NCI-H1436 (cell line): Measurements from ENCODE around the gene ELOB.

Experiments
- DNase-seq: peaks from one replicate; lab custom pipeline; 2025; lab: John Stamatoyannopoulos, UW

Gene ELOB

DNA sequence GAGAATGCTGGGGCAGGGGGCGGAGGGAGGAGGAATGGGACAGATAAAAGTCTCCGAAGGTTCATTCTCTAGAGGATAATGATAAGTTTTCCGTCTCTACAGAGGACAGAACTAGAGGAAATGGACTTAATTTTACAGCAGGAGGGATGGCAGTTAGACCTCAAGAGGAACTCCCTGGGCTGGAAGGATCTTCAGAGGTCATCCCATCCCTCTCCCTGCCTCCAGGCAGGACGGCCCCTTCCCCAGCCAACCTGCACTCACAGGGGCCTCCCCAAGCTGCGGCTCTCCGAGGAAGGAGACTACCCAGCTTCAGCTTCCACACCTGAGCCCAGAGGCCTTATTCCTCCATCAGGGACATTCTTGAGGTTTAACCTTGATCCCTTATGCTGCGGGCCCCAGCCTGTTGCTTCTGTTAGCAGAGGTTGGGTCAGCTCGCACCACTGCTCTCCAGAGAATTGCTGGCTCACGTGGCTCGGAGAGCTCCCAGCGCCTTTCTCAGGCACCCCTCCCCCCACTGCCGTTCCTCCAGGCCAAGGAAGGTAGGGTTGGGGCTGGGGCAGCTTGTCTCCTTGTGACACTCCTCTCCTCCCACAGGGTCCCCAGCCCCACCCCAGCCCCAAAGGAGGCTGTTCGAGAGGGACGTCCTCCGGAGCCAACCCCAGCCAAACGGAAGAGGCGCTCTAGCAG, 8.5 kb downstream of the ELOB start:
- no peak for DNase-seq

DNA sequence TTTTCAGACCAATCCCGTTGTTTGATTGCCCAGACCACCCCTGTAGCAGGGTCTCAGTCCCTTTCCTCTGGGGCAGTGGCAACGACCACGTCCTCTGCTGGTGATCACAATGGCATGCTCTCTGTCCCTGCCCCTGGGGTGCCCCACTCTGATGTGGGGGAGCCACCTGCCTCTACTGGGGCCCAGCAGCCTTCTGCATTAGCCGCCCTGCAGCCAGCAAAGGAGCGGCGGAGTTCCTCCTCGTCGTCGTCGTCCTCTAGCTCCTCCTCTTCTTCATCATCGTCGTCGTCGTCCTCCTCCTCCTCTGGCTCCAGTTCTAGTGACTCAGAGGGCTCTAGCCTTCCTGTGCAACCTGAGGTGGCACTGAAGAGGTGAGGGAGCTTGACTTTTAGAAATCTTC, 9.2 kb downstream of the ELOB start:
- DNase-seq: no peak

DNA sequence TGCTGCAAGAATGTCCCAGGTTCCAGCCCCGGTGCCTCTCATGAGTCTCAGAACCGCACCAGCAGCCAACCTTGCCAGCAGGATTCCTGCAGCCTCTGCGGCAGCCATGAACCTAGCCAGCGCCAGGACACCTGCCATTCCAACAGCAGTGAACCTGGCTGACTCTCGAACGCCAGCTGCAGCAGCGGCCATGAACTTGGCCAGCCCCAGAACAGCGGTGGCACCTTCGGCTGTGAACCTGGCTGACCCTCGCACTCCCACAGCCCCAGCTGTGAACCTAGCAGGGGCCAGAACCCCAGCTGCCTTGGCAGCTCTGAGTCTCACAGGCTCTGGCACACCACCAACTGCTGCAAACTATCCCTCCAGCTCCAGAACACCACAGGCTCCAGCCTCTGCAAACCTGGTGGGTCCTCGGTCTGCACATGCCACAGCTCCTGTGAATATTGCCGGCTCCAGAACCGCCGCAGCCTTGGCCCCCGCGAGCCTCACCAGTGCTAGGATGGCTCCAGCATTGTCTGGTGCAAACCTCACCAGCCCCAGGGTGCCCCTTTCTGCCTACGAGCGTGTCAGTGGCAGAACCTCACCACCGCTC, 9.8 kb downstream of the ELOB start:
- DNase-seq: no peak

DNA sequence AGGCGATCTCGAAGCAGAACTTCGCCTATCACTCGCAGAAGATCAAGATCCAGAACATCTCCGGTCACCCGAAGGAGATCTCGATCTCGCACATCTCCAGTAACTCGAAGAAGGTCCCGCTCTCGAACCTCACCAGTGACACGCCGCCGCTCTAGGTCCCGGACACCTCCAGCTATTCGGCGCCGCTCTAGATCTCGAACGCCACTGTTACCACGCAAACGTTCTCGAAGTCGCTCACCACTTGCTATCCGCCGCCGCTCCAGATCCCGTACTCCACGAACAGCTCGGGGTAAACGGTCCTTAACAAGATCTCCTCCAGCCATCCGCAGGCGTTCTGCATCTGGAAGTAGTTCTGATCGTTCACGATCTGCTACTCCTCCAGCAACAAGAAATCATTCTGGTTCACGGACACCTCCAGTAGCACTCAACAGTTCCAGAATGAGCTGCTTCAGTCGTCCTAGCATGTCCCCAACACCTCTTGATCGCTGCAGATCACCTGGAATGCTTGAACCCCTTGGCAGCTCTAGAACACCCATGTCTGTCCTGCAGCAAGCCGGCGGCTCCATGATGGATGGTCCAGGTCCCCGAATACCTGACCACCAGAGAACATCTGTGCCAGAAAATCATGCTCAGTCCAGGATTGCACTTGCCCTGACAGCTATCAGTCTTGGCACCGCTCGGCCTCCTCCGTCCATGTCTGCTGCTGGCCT, 10.5 kb downstream of the ELOB start:
- DNase-seq: no peak

DNA sequence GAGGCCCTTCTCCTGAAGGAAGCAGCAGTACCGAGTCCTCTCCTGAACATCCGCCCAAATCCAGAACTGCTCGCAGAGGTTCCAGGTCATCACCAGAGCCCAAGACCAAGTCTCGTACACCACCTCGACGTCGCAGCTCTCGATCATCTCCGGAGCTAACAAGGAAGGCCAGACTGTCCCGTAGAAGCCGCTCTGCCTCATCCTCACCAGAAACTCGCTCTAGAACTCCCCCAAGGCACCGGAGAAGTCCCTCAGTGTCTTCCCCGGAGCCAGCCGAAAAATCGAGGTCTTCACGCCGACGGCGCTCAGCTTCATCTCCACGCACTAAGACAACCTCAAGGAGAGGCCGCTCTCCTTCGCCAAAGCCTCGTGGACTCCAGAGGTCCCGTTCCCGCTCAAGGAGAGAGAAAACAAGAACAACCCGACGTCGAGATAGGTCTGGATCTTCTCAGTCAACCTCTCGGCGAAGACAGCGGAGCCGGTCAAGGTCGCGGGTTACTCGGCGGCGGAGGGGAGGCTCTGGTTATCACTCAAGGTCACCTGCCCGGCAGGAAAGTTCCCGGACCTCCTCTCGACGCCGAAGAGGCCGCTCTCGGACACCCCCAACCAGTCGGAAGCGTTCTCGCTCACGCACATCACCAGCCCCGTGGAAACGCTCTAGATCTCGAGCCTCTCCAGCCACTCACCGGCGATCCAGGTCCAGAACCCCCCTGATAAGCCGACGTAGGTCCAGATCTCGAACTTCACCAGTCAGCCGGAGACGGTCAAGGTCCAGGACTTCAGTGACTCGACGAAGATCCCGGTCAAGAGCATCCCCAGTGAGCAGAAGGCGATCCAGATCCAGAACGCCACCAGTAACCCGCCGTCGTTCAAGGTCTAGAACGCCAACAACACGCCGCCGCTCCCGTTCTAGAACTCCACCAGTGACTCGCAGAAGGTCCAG, 11.3 kb downstream of the ELOB start:
- no peak for DNase-seq

DNA sequence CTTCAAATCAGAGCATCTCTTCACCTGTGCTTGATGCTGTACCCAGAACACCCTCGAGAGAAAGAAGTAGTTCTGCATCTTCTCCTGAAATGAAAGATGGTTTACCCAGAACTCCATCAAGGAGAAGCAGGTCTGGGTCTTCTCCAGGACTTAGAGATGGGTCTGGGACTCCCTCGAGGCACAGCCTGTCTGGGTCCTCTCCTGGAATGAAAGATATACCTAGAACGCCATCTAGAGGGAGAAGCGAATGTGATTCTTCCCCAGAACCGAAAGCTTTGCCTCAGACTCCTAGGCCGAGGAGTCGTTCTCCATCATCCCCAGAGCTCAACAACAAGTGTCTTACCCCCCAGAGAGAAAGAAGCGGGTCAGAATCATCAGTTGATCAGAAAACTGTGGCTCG, 12.4 kb downstream of the ELOB start:
- no peak for DNase-seq

DNA sequence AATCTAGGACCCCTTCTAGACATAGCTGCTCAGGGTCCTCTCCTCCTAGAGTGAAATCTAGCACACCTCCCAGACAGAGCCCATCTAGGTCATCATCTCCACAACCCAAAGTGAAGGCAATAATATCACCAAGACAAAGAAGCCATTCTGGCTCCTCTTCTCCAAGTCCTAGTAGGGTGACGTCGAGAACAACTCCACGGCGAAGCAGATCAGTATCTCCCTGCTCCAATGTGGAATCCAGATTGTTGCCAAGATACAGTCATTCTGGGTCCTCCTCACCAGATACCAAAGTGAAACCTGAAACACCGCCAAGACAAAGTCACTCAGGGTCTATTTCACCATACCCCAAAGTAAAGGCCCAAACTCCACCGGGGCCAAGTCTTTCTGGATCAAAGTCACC, 13.9 kb downstream of the ELOB start:
- no peak for DNase-seq

DNA sequence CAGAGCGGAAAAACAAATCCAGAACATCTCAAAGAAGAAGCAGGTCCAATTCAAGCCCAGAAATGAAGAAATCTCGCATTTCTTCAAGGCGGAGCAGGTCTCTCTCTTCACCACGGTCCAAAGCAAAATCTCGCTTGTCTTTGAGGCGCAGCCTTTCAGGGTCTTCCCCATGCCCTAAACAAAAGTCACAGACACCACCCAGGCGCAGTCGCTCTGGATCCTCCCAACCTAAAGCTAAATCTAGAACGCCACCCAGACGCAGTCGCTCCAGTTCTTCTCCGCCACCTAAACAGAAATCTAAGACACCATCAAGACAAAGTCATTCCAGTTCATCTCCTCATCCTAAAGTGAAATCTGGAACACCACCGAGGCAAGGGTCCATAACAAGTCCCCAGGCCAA, 14.4 kb downstream of the ELOB start:
- DNase-seq: no peak

DNA sequence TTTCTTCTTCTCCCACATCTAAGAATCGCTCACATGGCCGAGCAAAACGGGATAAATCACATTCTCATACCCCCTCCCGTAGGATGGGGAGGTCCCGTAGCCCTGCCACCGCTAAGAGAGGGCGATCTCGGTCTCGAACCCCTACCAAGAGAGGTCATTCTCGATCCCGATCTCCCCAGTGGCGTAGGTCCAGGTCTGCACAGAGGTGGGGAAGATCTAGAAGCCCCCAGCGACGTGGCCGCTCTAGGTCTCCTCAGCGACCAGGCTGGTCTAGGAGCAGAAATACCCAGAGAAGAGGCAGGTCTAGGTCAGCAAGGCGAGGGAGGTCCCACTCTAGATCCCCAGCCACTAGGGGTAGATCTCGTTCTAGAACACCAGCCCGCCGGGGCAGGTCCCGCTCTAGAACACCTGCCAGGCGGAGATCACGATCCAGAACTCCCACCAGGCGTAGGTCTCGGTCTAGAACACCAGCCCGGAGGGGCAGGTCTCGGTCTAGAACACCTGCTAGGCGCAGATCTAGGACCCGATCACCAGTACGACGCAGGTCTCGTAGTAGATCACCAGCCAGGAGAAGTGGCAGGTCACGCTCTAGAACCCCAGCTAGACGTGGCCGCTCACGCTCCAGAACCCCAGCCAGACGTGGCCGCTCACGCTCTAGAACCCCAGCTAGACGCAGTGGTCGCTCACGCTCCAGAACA, 15.0 kb downstream of the ELOB start:
- DNase-seq: no peak

DNA sequence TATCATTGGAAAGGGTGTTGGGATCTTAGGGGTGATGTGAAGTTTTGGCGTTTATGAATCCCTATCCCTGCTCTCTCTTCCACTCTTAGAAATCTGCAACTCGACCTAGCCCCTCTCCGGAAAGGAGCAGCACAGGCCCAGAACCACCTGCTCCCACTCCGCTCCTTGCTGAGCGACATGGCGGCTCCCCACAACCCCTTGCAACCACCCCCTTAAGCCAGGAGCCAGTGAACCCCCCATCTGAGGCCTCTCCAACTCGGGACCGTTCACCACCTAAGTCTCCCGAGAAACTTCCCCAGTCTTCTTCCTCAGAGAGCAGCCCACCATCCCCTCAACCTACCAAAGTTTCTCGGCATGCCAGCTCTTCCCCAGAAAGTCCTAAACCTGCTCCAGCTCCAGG, 15.6 kb downstream of the ELOB start:
- no peak for DNase-seq

DNA sequence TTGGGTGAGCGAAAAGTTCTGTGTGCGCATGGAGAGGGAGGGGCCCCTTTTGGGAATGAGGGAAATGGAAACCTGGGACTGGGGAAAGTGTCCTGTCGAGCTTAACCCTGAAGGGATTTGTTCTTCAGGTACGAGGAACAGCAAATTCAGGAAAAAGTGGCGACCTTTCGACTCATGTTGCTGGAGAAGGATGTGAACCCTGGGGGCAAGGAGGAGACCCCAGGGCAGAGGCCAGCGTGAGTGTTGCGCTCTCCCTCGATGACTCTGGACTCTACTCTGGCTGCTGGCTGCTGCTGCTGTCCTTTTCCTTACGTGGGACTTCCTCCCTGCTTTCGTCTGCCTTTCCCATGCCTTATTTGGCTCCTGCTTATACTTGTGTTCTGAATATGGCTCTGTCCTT, 19.7 kb downstream of the ELOB start:
- DNase-seq: no peak

DNA sequence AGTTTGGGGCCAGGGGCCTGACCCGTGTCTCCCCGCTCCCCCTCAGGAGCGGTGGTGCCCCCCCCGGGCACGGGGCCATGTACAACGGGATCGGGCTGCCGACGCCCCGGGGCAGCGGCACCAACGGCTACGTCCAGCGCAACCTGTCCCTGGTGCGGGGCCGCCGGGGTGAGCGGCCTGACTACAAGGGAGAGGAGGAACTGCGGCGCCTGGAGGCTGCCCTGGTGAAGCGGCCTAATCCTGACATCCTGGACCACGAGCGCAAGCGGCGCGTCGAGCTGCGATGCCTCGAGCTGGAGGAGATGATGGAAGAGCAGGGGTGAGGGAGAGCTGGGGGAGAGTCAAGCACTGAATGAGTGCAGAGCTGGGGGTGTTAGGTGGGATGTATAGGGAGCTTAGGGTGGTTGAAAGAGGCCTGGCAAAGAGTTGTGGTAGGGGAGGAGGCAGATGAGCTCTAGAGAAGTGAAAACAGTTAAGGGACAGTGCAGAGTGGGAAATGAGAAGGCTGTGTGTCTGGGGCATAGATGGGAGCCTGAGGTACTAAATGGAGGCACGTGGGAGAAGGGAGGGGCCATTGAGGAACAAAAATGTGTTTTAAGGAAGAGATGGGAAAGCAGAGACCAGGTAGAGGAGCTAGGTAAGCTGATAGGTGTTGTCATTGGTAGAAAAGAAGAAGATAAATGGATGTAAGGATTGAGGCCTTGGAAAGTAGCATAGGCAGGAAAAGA, 20.6 kb downstream of the ELOB start:
- no peak for DNase-seq

DNA sequence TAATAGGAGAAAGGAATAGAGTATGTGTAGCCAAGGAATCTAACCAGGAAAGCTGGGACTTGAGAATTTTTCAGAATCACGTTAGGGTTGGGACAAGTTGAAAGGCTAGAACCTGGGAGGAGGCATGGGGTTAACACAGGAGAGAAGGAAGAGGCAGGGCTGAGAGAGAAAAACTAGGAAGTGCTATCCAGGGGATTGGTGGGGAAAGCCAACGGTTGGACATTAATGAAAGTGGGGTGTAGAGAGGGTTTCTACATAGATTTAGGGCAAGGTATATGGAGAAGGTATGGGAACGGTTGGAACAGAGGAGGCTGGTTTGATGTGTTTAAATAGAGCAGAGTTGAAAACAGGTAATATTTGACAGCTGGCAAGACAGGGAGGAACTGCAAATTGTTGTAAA, 21.9 kb downstream of the ELOB start:
- DNase-seq: no peak

DNA sequence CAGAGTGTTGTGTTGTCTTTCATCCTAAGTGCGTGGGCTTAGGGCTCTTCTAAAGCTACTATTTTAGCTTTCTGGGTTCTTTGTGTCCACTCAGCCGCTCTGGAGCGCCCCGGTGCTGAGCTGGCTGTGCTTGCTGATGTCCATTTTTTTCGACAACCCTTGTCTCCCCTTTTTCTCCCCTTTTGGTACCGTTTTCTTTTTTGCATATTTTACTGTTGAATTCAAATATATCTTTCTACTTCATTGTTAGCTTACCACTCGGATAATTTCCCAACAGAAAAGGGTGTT, 23.4 kb downstream of the ELOB start:
- no peak for DNase-seq

DNA sequence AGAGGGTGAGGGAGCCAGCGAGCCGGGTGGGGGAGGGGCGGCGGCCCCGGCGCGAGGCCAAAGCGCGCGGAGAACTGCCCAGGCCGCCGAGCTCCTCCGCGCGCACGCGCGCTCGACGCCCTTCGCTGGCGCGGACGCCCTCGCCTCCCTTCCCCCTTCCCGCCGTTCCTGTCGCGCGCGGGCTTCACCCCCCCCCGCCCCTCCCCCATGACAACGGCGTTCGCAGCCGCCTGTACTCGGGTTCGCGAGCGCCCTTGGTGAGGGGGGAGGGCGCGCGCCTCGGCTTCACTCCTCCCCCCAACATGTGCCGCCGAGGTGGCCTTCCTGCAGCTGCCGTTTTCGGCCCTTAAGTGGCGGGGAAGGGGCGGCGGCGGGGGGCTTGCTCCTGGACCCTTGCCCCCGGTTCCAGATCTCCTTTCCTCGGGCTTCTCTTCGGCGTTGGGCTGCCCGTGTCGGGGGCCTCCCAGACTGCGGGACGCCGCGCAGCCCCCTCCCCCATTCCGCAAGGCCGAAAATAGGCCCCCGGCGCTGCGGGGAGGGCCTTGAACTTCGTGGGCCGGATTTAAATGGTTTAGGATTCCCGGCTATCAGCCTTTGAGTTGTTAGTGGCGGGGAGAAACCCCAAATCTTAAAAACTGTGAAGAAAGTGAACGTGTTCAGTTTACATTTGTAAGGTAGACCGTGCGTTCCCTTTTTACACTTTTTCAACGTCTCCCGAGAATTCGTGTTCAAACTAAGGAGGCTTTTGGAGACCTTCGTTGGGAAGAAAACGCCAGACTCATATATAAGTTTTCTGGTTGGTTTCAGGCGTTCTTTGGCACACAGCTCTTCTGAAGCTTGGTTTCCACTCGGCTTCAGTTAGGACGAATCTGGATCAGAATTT, 24.0 kb downstream of the ELOB start:
- peak; percentile 66 for DNase-seq

DNA sequence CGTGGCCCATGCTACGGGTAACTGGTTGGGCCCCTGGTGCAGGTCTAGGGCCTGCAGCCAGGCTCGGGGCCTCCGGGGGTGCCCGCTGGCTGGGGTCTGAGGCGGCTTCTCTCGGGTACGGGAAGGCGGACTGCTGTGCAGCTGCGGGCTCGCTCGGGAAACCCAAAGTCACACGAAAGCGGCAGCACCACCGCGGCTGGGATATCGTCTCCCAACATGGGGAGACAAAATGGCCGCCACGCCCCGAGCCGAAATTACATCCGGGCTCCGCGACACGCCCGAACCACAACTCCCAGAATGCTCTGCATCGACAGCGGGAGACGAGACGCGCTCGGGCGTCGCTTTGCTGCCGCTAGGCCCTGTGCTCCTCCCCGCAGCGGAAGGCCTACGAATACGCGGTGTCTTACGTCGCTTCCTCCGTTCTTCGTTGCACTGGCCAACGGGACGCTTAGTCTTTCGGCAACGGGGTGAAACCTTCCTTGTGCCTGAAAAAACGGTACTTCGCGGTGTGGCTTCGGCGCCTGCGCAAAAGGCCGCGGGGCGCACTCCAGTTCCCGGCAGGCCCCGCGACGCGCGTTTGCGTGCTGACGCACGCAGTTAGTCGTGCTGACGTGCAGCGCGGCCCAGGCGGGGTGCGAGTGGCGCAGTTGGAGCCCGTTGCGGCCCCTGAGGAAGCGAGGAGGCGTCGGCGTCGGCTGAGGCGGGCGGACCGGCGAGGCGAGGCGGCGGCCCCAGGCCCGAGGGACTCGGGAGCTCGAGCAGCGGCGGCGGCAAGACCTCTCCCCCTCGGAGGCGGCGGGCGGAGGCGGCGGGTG, 24.8 kb downstream of the ELOB start, which contains the start of gene SRRM2:
SRRM2 (plus strand) TSS at position 604 of the 815 bp plus-strand sequence. CDS start 3,727 bp downstream, outside the sequence.
- peak; percentile 92 for DNase-seq

DNA sequence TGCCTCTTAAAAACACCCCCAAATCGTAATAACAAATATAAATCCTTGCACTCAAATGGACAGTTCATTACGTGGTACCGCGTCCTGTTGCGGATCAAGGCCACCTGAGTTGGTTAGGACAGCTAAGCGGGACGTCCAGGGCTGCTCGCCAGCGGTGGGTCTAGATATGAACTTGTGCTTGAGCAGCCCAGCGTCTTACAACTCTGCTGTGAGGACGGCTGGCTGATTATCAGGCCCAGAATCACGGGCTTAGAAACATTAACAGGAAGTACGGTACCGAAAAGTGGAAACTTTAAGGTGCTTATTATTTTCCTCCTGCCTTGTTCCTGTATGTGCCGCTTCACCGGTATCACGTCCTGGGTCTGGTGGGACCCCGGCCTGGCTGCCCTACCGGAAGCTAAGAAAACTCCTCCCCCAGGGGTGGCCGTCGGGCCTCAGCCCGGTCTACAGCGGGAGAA, 25.5 kb downstream of the ELOB start:
- DNase-seq: peak; percentile 71

DNA sequence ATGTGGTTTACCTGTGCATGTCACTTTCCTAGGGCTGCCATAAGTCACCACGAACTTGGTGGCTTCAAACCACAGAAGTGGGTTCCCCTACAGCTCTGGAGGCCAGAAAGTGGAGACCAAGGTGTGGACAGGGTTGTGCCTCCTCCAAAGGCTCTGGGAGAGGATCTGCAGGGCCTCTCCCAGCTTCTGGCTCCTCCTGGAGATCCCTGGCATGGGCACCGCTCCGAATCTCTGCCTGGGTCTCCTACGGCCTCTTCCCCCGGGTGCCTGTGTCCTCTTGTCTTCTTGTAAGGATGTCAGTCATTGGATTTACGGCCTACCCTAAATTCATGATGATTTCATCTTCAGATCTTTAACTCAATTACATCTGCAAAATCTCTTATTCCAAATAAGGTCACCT, 27.1 kb downstream of the ELOB start:
- no peak for DNase-seq

DNA sequence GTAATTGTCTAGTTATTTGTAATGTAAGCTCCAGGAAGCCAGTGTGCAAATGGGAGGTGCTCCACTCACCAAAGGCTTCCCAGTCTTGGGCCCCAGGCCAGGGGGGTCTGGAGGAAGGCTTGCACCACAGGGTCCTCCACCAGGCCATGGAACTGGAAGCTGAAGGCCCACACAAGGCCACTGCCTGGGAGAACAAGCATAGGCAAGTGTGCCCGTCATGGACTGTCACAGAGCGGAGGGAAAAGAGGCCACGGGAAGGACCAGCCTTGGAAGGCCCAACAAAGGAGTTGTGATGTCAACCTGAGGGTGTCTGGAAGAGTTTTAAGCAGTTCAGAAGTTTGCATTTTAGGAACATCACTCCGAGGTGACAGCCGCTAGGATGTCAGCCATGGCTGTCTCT, 27.6 kb downstream of the ELOB start:
- DNase-seq: no peak
